Panc1 (cell line): ENCODE data around the gene TULP3. TPM values are rescaled to one million over a fixed set of nuclear protein-coding genes. Genes with fewer than 3 reads are reported as not detected.

ENCODE experiments used
- ATAC-seq: fragments of 200-7000 bp; cut with Tn5 transposase; 2 replicates; pipeline ENCODE4 v1.9.1; 2020; ENCODE audit warnings: mild to moderate bottlenecking, moderate library complexity
- Bru-seq: library from RNA; stranded (reverse); fragments of 400-500 nt; gene quantifications from one replicate; lab custom pipeline; 2021; lab: Mats Ljungman, UMichigan
- BruChase-seq, 2 experiments: library from RNA; stranded (reverse); fragments of 400-500 nt; gene quantifications; one replicate each; lab custom pipeline; 2021; lab: Mats Ljungman, UMichigan
- BruUV-seq: library from RNA; stranded (reverse); fragments of 400-500 nt; replicated peaks from 2 replicates; lab custom pipeline; 2021; lab: Mats Ljungman, UMichigan
- CTCF ChIA-PET: fragments of 300-600 bp; sonication (Branson Sonifier 250); formaldehyde crosslinking; loops from one replicate; lab custom pipeline; 2022; ENCODE audit warnings: antibody characterized with exemption; lab: Charles Lee
- POLR2A ChIA-PET: fragments of 300-600 bp; sonication (Branson Sonifier 250); formaldehyde crosslinking; loops from one replicate; lab custom pipeline; 2022; ENCODE audit warnings: antibody characterized with exemption; lab: Charles Lee
- DNase-seq: peaks from one replicate; pipeline ENCODE4 v3.0.0-alpha.2; 2010; ENCODE audit warnings: low read depth, low spot score
- H3K27ac ChIP-seq: 2 replicates; pipeline ENCODE4 v1.5.1; 2011; ENCODE audit warnings: mild to moderate bottlenecking, low read length, inconsistent platforms
- H3K27me3 ChIP-seq: fragments of 200-500 bp; sonication (Bioruptor generic); 2 replicates; pipeline ENCODE4 v1.6.0; 2014; ENCODE audit warnings: low read length, inconsistent platforms; ENCODE audit not compliant: control insufficient read depth, insufficient read depth
- H3K36me3 ChIP-seq: fragments of 200-500 bp; sonication (Bioruptor generic); 2 replicates; pipeline ENCODE4 v1.5.1; 2014; ENCODE audit warnings: inconsistent platforms, mild to moderate bottlenecking, low read length, moderate library complexity; ENCODE audit not compliant: control insufficient read depth, insufficient read depth
- H3K4me1 ChIP-seq: 2 replicates; pipeline ENCODE4 v1.5.1; 2011; ENCODE audit warnings: inconsistent platforms, mild to moderate bottlenecking, low read length, moderate library complexity; ENCODE audit not compliant: control insufficient read depth, insufficient read depth
- H3K4me3 ChIP-seq, 2 experiments: 2 replicates each; pipeline ENCODE4 v1.5.1; 2011 to 2012; ENCODE audit warnings: low read depth in 2 of 2, low read length in 2 of 2, mild to moderate bottlenecking in 2 of 2, inconsistent platforms in 1 of 2, moderate library complexity in 1 of 2
- H3K9me3 ChIP-seq: fragments of 200-500 bp; sonication (Bioruptor generic); 2 replicates; pipeline ENCODE4 v1.5.1; 2014; ENCODE audit warnings: low read depth, mild to moderate bottlenecking, inconsistent platforms, low read length, moderate library complexity; ENCODE audit not compliant: control insufficient read depth, insufficient read depth
- POLR2AphosphoS5 ChIP-seq: IDR thresholded peaks from 2 replicates; pipeline ENCODE4 v1.6.1; 2012; ENCODE audit warnings: mild to moderate bottlenecking, low read depth, low read length, moderate library complexity
- SIN3A ChIP-seq: IDR thresholded peaks from 2 replicates; pipeline ENCODE4 v1.6.1; 2012; ENCODE audit warnings: low read depth, mild to moderate bottlenecking, low read length, moderate library complexity, borderline replicate concordance; ENCODE audit not compliant: insufficient read depth
- TCF7L2 ChIP-seq: IDR thresholded peaks from 2 replicates; pipeline ENCODE4 v1.6.1; 2011; ENCODE audit warnings: mild to moderate bottlenecking, low read depth, low read length, inconsistent platforms
- in situ Hi-C: cut with HindIII; loops from 2 replicates; pipeline ENCODE4 v1.10.0; 2016; ENCODE audit warnings: low sequenced_read_pairs, low pct_unique_long_range_greater_than_20kb
- intact Hi-C: fragments of 100-400 bp; cut with micrococcal nuclease; formaldehyde crosslinking; loops from one replicate; pipeline ENCODE4 v1.10.0; 2022; ENCODE audit not compliant: unreplicated experiment
- long read RNA-seq: library from polyadenylated mRNA; unstranded; transcript quantifications from one replicate; pipeline ENCODE4 v2.0.0, GENCODE V29; 2021; ENCODE audit not compliant: unreplicated experiment
- polyA plus RNA-seq: library from polyadenylated mRNA; unstranded; fragments of >200 nt; gene quantifications from one replicate; pipeline ENCODE4 v1.2.1, GENCODE V29; 2012; ENCODE audit warnings: missing spikeins; ENCODE audit not compliant: insufficient read length
- total RNA-seq: library from RNA; stranded (reverse); gene quantifications from one replicate; pipeline ENCODE4 v1.2.1, GENCODE V29; 2021; ENCODE audit not compliant: unreplicated experiment
- TF ChIP-seq, protein P1 (sequence below), 2 experiments: IDR thresholded peaks; 2 replicates each; pipeline ENCODE4 v1.6.1; 2011 to 2012; ENCODE audit warnings: low read depth in 2 of 2, control low read depth in 1 of 2, low read length in 1 of 2, mild to moderate bottlenecking in 1 of 2, moderate library complexity in 1 of 2; ENCODE audit not compliant: insufficient read depth in 1 of 2
- TF ChIP-seq, protein P2 (sequence below): fragments of 450-650 bp; IDR thresholded peaks from 2 replicates; pipeline ENCODE4 v1.5.1; 2017; ENCODE audit warnings: mild to moderate bottlenecking

Gene TULP3
- total RNA-seq (29.3 TPM), Bru-seq, nascent RNA (percentile 72 among the genes with signal in this experiment), BruChase-seq, experiment 1, labeled RNA remaining after a 2-hour chase (percentile 81 among the genes with signal in this experiment), BruChase-seq, experiment 2, labeled RNA remaining after a 6-hour chase (percentile 76 among the genes with signal in this experiment)
- polyA plus RNA-seq, result 23.1 TPM
- long read RNA-seq, transcript TULP3-202 (11 exons, 3,076 nt), result major isoform, 10 of 46 reads
- long read RNA-seq, partial matches to known transcripts, result 8 of 46 reads
- long read RNA-seq, other reads (novel, unspliced or antisense), result 28 of 46 reads

GRCh38 chr12:2890388-2891239, at the start of gene TULP3:
TULP3 (plus strand) TSS chr12:2890891; CDS start chr12:2890948, 57 bp downstream.
- peak; percentile 96 for ATAC-seq
- H3K36me3 ChIP-seq, result no peaks in the 10 kb centered on the region
- in situ Hi-C loops, result no loop called here
- peak; percentile 62 for DNase-seq
- intact Hi-C loops, result no loop called here
- ChIA-PET POLR2A (interaction anchor here (0.5 to 0.7 kb wide), 2 partner anchors 20 to 25 kb away, joined by 3 to 7 read pairs; no protein-coding TSS in a partner anchor), CTCF (interaction anchor here (0.5 kb wide), 1 partner anchor 21 kb away, joined by 3 read pairs; no protein-coding TSS in a partner anchor)
- H3K4me1 ChIP-seq, result peaks cover 6% of the 10 kb centered on the region
- H3K27me3 ChIP-seq, result no peaks in the 10 kb centered on the region
- H3K27ac ChIP-seq, result peak within 1 kb of the TSS; percentile 91
- H3K9me3 ChIP-seq, result no peaks in the 10 kb centered on the region
- peak within 1 kb of the TSS; percentile 87 for H3K4me3 ChIP-seq
- BruUV-seq, result no TSS peak
- TF ChIP-seq TCF7L2, result no peak
- TF ChIP-seq, protein P1, sequence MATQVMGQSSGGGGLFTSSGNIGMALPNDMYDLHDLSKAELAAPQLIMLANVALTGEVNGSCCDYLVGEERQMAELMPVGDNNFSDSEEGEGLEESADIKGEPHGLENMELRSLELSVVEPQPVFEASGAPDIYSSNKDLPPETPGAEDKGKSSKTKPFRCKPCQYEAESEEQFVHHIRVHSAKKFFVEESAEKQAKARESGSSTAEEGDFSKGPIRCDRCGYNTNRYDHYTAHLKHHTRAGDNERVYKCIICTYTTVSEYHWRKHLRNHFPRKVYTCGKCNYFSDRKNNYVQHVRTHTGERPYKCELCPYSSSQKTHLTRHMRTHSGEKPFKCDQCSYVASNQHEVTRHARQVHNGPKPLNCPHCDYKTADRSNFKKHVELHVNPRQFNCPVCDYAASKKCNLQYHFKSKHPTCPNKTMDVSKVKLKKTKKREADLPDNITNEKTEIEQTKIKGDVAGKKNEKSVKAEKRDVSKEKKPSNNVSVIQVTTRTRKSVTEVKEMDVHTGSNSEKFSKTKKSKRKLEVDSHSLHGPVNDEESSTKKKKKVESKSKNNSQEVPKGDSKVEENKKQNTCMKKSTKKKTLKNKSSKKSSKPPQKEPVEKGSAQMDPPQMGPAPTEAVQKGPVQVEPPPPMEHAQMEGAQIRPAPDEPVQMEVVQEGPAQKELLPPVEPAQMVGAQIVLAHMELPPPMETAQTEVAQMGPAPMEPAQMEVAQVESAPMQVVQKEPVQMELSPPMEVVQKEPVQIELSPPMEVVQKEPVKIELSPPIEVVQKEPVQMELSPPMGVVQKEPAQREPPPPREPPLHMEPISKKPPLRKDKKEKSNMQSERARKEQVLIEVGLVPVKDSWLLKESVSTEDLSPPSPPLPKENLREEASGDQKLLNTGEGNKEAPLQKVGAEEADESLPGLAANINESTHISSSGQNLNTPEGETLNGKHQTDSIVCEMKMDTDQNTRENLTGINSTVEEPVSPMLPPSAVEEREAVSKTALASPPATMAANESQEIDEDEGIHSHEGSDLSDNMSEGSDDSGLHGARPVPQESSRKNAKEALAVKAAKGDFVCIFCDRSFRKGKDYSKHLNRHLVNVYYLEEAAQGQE (IDR thresholded peaks at IDR 0.05; ENCODE audit: insufficient read depth in 1 of 2, low read depth in 2 of 2, low read length in 1 of 2), result no peak
- peak; percentile 65; the same call in 1 of the 2 replicates for TF ChIP-seq SIN3A
- TF ChIP-seq, protein P2, sequence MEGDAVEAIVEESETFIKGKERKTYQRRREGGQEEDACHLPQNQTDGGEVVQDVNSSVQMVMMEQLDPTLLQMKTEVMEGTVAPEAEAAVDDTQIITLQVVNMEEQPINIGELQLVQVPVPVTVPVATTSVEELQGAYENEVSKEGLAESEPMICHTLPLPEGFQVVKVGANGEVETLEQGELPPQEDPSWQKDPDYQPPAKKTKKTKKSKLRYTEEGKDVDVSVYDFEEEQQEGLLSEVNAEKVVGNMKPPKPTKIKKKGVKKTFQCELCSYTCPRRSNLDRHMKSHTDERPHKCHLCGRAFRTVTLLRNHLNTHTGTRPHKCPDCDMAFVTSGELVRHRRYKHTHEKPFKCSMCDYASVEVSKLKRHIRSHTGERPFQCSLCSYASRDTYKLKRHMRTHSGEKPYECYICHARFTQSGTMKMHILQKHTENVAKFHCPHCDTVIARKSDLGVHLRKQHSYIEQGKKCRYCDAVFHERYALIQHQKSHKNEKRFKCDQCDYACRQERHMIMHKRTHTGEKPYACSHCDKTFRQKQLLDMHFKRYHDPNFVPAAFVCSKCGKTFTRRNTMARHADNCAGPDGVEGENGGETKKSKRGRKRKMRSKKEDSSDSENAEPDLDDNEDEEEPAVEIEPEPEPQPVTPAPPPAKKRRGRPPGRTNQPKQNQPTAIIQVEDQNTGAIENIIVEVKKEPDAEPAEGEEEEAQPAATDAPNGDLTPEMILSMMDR, result no peak
- peak; percentile 45; the same call in 1 of the 2 replicates for TF ChIP-seq POLR2AphosphoS5

DNA sequence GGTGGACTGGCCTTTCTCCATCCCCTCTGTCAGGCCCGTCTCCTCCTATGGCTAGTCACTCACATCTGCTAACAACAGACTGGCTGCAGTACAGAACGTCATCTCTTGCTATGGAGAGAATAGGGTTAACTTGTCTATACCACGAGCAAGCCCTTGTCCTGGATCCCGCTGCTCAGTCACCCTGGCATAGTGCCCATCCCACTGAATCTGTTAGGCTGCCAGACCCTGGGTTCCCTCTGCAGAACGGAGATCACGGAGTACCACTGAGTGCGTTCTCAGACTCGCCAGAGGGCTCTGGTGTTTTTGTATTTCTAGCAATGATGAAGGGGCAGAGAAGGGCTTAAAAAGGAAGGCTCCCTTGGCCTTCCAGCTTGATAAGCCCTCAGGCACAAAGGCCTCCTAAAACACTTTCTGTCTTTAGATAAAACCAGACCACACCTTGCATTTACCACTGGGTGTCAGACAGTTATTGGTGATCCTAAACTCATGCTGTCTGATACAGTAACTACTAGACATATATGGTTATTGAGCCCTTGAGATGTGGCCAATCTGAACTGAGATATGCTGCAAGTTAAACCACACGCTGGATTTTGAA, 49.5 kb upstream of the TULP3 start:
- H3K4me1 ChIP-seq, result no peaks in the 10 kb centered on the region
- no peak overlapping the region for H3K4me3 ChIP-seq
- DNase-seq (no peak), ATAC-seq (peak; percentile 26; the same call in 1 of the 2 replicates)
- BruUV-seq, result no TSS peak
- H3K36me3 ChIP-seq, result no peaks in the 10 kb centered on the region
- no peak for TF ChIP-seq TCF7L2
- TF ChIP-seq, protein P1 (IDR thresholded peaks at IDR 0.05; ENCODE audit: insufficient read depth in 1 of 2, low read depth in 2 of 2, low read length in 1 of 2), result no peak
- TF ChIP-seq SIN3A, result no peak
- TF ChIP-seq, protein P2, result no peak
- ChIA-PET POLR2A (no interaction called here), CTCF (no interaction called here)
- no peak overlapping the region for H3K27ac ChIP-seq
- intact Hi-C loops, result no loop called here
- no peaks in the 10 kb centered on the region for H3K27me3 ChIP-seq
- no peaks in the 10 kb centered on the region for H3K9me3 ChIP-seq
- in situ Hi-C loops, result no loop called here
